Astrocyte (in vitro differentiated cells and primary cell): Measurements from ENCODE around the gene ZNF3. TPM values are rescaled to one million over a fixed set of nuclear protein-coding genes. Genes with fewer than 3 reads are reported as not detected.

Experiments used
- DNase-seq: peaks from one replicate; pipeline ENCODE4 v3.0.0-alpha.2; 2010; ENCODE audit warnings: low read depth
- FAIRE-seq: peaks from 2 replicates; lab custom pipeline; 2011; peaks lifted over from hg19 to GRCh38; lab: Jason Lieb, UNC
- H2AFZ ChIP-seq: 2 replicates; pipeline ENCODE4 v1.6.0; 2012; ENCODE audit warnings: low read depth, low read length, inconsistent platforms
- H3K27ac ChIP-seq: 2 replicates; pipeline ENCODE4 v1.5.1; 2011; ENCODE audit warnings: low read depth, low read length, inconsistent platforms
- H3K27me3 ChIP-seq: 2 replicates; pipeline ENCODE4 v1.6.0; 2011; ENCODE audit warnings: low read length, inconsistent platforms; ENCODE audit not compliant: insufficient read depth
- H3K36me3 ChIP-seq: 2 replicates; pipeline ENCODE4 v1.5.1; 2011; ENCODE audit warnings: low read length, inconsistent platforms; ENCODE audit not compliant: insufficient read depth
- H3K4me1 ChIP-seq: 2 replicates; pipeline ENCODE4 v1.5.1; 2011; ENCODE audit warnings: low read length, inconsistent platforms; ENCODE audit not compliant: insufficient read depth
- H3K4me2 ChIP-seq: 2 replicates; pipeline ENCODE4 v1.6.0; 2012; ENCODE audit warnings: low read length, inconsistent platforms
- H3K4me3 ChIP-seq: 2 replicates; pipeline ENCODE4 v1.5.1; 2011; ENCODE audit warnings: low read depth, mild to moderate bottlenecking, low read length, inconsistent platforms; ENCODE audit not compliant: insufficient read depth
- H3K79me2 ChIP-seq: 2 replicates; pipeline ENCODE4 v1.6.0; 2012; ENCODE audit warnings: mild to moderate bottlenecking, low read length, inconsistent platforms; ENCODE audit not compliant: insufficient read depth
- H3K9ac ChIP-seq: 2 replicates; pipeline ENCODE4 v1.6.0; 2012; ENCODE audit warnings: mild to moderate bottlenecking, low read length, inconsistent platforms
- H3K9me3 ChIP-seq: 2 replicates; pipeline ENCODE4 v1.5.1; 2012; ENCODE audit warnings: low read depth, mild to moderate bottlenecking, low read length, inconsistent platforms; ENCODE audit not compliant: insufficient read depth
- H4K20me1 ChIP-seq: 2 replicates; pipeline ENCODE4 v1.6.0; 2012; ENCODE audit warnings: low read length, inconsistent platforms; ENCODE audit not compliant: insufficient read depth
- H3K27ac Mint-ChIP-seq: one replicate; pipeline ENCODE4 v1.8.0; 2021; ENCODE audit warnings: mild to moderate bottlenecking, mixed read lengths; ENCODE audit not compliant: unreplicated experiment
- H3K27me3 Mint-ChIP-seq: one replicate; pipeline ENCODE4 v1.8.0; 2021; ENCODE audit warnings: low read depth, mixed read lengths; ENCODE audit not compliant: unreplicated experiment
- H3K36me3 Mint-ChIP-seq: one replicate; pipeline ENCODE4 v1.8.0; 2021; ENCODE audit warnings: low read depth, mixed read lengths; ENCODE audit not compliant: unreplicated experiment
- H3K4me1 Mint-ChIP-seq: one replicate; pipeline ENCODE4 v1.8.0; 2021; ENCODE audit warnings: low read depth, mixed read lengths; ENCODE audit not compliant: unreplicated experiment
- H3K4me3 Mint-ChIP-seq: one replicate; pipeline ENCODE4 v1.8.0; 2021; ENCODE audit warnings: mild to moderate bottlenecking, moderate library complexity, mixed read lengths; ENCODE audit not compliant: unreplicated experiment
- H3K9me3 Mint-ChIP-seq: one replicate; pipeline ENCODE4 v1.8.0; 2021; ENCODE audit warnings: mild to moderate bottlenecking, mixed read lengths; ENCODE audit not compliant: unreplicated experiment
- CTCF ChIP-seq: IDR thresholded peaks from 2 replicates; pipeline ENCODE4 v1.5.1; 2011; ENCODE audit warnings: low read depth, mild to moderate bottlenecking, inconsistent platforms, low read length, moderate library complexity; ENCODE audit not compliant: insufficient read depth
- EZH2 ChIP-seq: IDR thresholded peaks from 2 replicates; pipeline ENCODE4 v1.6.1; 2012; ENCODE audit warnings: mild to moderate bottlenecking, low read length, inconsistent platforms; ENCODE audit not compliant: insufficient read depth
- total RNA-seq: library from RNA; stranded (reverse); gene quantifications from 2 replicates; pipeline ENCODE4 v1.2.1, GENCODE V29; 2021

Gene ZNF3
- total RNA-seq, 1 donor from 2014 or later: 24.0 TPM

GRCh38 chr7:100082978-100083377, 1.5 kb upstream of the ZNF3 start:
- Histone ChIP-seq H3K27ac (no peak overlapping the region), H3K36me3 (peaks cover 11% of the 10 kb centered on the region), H3K9ac (peak overlapping the region; percentile 99), H3K79me2 (peaks cover 37% of the 10 kb centered on the region), H3K4me1 (peaks cover 38% of the 10 kb centered on the region), H2AFZ (no peak overlapping the region), H3K4me3 (no peak overlapping the region), H3K27me3 (no peaks in the 10 kb centered on the region), H3K9me3 (no peaks in the 10 kb centered on the region), H4K20me1 (peaks cover 21% of the 10 kb centered on the region), H3K4me2 (peak overlapping the region; percentile 90)
- FAIRE-seq: no peak
- TF ChIP-seq EZH2: no peak
- TF ChIP-seq CTCF: no peak
- no peak for DNase-seq
- H3K9me3 Mint-ChIP-seq: no peaks in the 10 kb centered on the region
- peak overlapping the region; percentile 85 for H3K27ac Mint-ChIP-seq
- peak overlapping the region; percentile 98 for H3K4me3 Mint-ChIP-seq
- peaks cover 6% of the 10 kb centered on the region for H3K36me3 Mint-ChIP-seq
- H3K27me3 Mint-ChIP-seq: no peaks in the 10 kb centered on the region
- H3K4me1 Mint-ChIP-seq: peaks cover 23% of the 10 kb centered on the region

- H3K4me3 Mint-ChIP-seq: peak overlapping the region; percentile 98
- H3K9me3 Mint-ChIP-seq: no peaks in the 10 kb centered on the region
- Histone ChIP-seq H3K4me3 (peak overlapping the region; percentile 96), H3K27ac (peak overlapping the region; percentile 93), H4K20me1 (peaks cover 33% of the 10 kb centered on the region), H3K79me2 (peaks cover 56% of the 10 kb centered on the region), H3K27me3 (no peaks in the 10 kb centered on the region), H3K9me3 (peaks cover 3% of the 10 kb centered on the region), H3K4me1 (peaks cover 24% of the 10 kb centered on the region), H3K9ac (peak overlapping the region; percentile 99), H2AFZ (peak overlapping the region; percentile 59), H3K4me2 (peak overlapping the region; percentile 90), H3K36me3 (peaks cover 22% of the 10 kb centered on the region)
- no peaks in the 10 kb centered on the region for H3K27me3 Mint-ChIP-seq
- FAIRE-seq (no peak), DNase-seq (no peak)
- peak overlapping the region; percentile 94 for H3K27ac Mint-ChIP-seq
- TF ChIP-seq CTCF (no peak), EZH2 (no peak)
- H3K4me1 Mint-ChIP-seq: peaks cover 23% of the 10 kb centered on the region
- peaks cover 17% of the 10 kb centered on the region for H3K36me3 Mint-ChIP-seq
These were observed 502 bp downstream of the ZNF3 start for GRCh38 chr7:100080907-100081534.

GRCh38 chr7:100079024-100079560, 2.4 kb downstream of the ZNF3 start:
- no peak overlapping the region for H2AFZ ChIP-seq
- no peak for FAIRE-seq
- peaks cover 6% of the 10 kb centered on the region for H3K9me3 ChIP-seq
- H4K20me1 ChIP-seq: peaks cover 38% of the 10 kb centered on the region
- TF ChIP-seq EZH2: no peak
- Mint-ChIP-seq H3K27ac (peak overlapping the region; percentile 63), H3K4me1 (peaks cover 23% of the 10 kb centered on the region), H3K36me3 (peaks cover 31% of the 10 kb centered on the region), H3K9me3 (peaks cover 5% of the 10 kb centered on the region), H3K4me3 (peak overlapping the region; percentile 98), H3K27me3 (no peaks in the 10 kb centered on the region)
- peaks cover 68% of the 10 kb centered on the region for H3K79me2 ChIP-seq
- H3K4me3 ChIP-seq: no peak overlapping the region
- DNase-seq: no peak
- H3K4me1 ChIP-seq: peaks cover 24% of the 10 kb centered on the region
- peak overlapping the region; percentile 90 for H3K4me2 ChIP-seq
- peak overlapping the region; percentile 34 for H3K27ac ChIP-seq
- peaks cover 41% of the 10 kb centered on the region for H3K36me3 ChIP-seq
- no peak overlapping the region for H3K9ac ChIP-seq
- H3K27me3 ChIP-seq: no peaks in the 10 kb centered on the region
